HFF-Myc (cell line): ENCODE measurements around the gene NKAIN4.
A peak's percentile ranks its signal among the peaks of the same experiment; 100 is the strongest.

Experiments
- DNase-seq: peaks from one replicate; pipeline ENCODE4 v3.0.0-alpha.2; 2011; ENCODE audit warnings: low read depth; ENCODE audit errors: extremely low read depth
- H3K4me3 ChIP-seq: replicated peaks from 2 replicates; pipeline ENCODE4 v1.5.1; 2011; ENCODE audit warnings: low read depth, mild to moderate bottlenecking, control low read depth, low read length
- TF ChIP-seq, protein P1 (sequence below): IDR thresholded peaks from 2 replicates; pipeline ENCODE4 v1.5.1; 2012; ENCODE audit warnings: mild to moderate bottlenecking, low read depth, low read length, control low read depth; ENCODE audit errors: missing control alignments

NKAIN4 gene

DNA sequence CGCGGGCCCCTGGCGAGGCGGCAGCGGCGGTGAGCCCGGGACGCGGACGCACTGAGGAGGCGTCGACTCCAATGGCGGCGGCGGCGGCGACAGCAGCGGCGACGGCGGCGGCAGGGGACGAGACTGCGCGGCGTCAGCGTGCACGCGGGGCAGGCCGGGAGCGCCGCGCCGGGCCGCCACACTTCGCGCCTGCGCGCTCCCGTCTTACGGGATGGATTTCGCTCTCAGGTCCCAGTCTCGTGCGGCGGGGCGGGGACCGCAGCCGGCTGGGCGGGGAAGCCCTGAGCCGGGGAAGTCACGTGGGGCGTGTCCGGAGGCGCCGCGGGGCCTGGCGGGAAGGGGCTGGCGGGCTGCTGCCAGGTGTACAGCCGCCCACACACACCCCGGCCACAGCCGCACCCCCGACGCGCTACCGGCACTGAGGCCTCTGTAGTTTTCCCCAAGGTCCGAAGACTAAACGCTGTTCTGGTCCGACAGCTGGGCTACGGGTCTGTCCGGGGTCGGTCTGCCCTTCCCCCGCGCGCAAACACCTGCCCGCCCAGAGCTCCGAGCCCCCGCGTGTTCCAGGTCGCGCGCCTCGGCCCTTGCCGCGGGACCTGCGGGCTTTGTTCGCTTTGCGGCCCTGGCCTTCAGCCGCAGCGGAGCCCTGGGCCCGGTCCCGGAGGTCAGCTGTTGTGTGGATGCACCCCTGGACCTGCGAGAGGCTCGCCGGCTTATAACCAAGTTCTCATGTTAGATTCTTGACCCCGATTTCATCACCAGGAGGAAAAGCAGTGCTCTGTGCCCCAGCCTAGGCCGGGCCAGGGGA lies 38.0 kb downstream of the NKAIN4 start, which contains the start of gene YTHDF1:
Gene YTHDF1, minus strand, starts transcription at position 91 of the 808 bp plus-strand sequence. CDS start 239 bp downstream, outside the sequence.
- TF ChIP-seq, protein P1, sequence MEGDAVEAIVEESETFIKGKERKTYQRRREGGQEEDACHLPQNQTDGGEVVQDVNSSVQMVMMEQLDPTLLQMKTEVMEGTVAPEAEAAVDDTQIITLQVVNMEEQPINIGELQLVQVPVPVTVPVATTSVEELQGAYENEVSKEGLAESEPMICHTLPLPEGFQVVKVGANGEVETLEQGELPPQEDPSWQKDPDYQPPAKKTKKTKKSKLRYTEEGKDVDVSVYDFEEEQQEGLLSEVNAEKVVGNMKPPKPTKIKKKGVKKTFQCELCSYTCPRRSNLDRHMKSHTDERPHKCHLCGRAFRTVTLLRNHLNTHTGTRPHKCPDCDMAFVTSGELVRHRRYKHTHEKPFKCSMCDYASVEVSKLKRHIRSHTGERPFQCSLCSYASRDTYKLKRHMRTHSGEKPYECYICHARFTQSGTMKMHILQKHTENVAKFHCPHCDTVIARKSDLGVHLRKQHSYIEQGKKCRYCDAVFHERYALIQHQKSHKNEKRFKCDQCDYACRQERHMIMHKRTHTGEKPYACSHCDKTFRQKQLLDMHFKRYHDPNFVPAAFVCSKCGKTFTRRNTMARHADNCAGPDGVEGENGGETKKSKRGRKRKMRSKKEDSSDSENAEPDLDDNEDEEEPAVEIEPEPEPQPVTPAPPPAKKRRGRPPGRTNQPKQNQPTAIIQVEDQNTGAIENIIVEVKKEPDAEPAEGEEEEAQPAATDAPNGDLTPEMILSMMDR, result no peak
- H3K4me3 ChIP-seq, result peak within 1 kb of the TSS; percentile 83
- peak; percentile 78 for DNase-seq

DNA sequence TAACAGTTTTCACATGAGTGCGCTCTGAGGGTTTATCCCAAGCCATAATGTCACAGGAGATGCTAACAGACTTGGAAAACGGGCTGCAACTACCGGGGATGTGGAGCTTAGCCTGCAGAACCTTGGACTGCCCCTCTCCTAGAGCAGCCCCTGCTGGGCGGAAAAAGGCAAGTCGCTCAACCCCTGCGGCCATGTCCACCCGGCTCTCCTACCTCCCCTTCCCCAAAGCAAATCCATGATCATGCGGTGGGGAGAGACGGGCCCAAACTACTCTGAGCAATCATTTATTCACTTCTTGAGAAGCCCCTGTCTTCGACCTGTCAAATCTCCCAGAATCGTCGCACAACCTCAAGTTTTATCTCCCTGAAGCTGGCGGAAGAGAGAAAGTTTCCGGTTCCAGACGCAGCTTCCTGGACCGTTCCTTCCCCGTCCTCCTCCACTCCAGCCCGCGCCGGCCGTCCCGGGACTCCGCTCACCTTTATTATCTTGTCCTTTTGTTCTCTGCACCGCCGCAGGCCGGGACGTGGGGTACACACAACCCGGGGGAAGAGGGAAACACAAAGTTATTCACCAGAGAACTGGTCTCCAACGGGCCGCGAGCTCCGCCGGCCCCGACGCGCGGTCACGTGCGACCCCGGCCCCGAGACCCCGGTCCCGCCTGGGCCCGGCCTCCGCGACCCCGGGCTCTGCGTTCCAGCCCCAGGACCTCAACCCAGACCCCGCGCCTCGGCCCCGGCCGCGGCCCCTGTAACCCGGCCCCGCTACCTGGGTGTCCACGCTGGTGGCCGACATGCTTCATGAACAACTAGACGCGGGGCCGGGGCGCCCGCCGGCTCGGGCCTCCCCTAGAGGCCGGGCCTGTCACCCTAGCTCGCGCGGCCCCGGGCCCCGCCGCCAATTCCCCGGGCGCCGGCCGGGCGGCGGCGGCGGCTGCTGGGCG lies 38.9 kb downstream of the NKAIN4 start:
- DNase-seq, result no peak
- TF ChIP-seq, protein P1, result peak; percentile 65
- peak overlapping the region; percentile 83 for H3K4me3 ChIP-seq

DNA sequence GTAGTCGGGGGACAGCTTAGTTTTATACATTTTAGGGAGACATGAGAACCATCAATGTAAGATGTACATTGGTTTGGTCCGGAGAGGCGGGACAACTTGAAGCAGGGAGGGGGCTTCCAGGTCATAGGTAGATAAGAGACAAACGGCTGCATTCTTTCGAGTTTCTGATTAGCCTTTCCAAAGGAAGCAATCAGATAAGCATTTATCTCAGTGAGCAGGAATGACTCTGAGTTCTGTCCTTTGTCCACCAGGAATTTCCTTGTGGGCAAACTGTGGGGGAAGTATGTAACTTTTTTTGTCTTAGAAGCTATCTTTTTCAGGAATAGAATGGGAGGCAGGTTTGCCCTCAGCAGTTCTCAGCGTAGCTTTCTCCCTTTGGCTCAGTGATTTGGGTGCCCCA lies 39.7 kb downstream of the NKAIN4 start:
- DNase-seq, result no peak
- H3K4me3 ChIP-seq, result peak overlapping the region; percentile 83
- TF ChIP-seq, protein P1, result no peak

DNA sequence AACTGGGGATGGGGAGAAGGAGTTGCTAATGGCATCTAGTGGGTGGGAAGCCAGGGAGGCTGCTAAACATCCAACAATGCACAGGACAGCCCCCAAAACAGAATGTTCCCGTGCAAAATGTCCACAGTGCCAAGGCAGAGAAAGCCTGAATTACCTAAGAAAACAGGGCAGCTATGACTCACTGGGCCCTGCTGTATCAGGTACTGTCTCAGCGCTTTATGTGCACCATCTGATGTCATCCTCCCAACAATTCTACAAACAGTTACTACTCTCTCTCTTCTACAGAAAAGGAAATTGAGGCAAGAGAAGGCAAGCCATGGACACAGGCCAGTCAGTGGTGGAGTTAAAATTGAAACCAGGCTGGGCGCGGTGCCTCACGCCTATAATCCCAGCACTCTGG lies 41.5 kb downstream of the NKAIN4 start:
- DNase-seq, result no peak
- no peak overlapping the region for H3K4me3 ChIP-seq
- TF ChIP-seq, protein P1, result no peak

DNA sequence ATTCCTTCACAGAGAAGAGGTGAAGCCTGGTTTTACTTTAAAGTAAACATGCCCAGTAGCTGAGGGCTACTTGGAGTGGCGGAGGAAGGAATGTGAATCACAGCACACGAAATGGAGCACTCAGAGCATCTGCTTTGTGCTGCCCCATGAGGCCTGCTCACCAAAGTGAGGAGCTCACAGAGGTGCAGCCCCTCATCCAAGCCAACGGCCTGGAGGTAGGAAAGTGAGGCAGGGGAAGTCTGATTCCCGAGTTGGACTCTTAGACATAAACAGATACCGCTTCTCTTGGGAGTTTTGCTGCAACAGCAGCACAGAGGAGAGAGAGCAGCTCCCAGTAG lies 41.9 kb downstream of the NKAIN4 start:
- TF ChIP-seq, protein P1, result no peak
- no peak overlapping the region for H3K4me3 ChIP-seq
- DNase-seq, result no peak

DNA sequence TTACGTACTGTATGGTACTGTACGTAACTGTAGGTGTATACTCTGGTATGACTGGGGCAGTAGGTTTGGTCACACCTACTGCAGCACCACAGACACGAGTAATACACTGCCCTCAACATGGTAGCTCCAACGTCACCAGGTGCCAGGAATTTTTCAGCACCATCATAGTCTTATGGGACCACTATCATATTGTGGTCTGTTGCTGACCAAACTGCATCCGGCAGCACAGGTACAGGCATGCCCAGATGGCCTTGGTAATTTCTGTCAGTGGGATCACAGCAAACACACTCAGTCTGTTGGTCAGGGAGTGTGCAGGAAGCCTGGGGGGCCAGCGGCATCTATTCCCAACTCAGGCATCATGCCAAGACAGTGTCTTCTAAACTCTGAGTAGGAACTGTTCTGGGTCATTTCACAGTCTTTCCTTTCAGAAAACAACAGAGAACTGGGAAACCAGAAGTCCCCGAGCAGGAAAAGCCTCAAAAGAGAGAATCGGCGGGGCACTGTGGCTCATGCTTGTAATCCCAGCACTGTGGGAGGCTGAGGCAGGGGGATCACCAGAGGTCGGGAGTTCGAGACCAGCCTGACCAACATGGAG lies 44.2 kb downstream of the NKAIN4 start:
- no peak overlapping the region for H3K4me3 ChIP-seq
- DNase-seq, result no peak
- TF ChIP-seq, protein P1, result no peak
